ENCODE measurements around the gene TAPT1. TPM values are rescaled to one million over a fixed set of nuclear protein-coding genes. Genes with fewer than 3 reads are reported as not detected.

TAPT1 gene
- total and polyA plus RNA-seq, 2 donors (not counting 1 experiment from before 2014, with no cell fraction given): 58.4 to 76.0 TPM

- WGBS (ENCODE audit: insufficient coverage): 0% methylated on average over 1 of the region's 6 CpGs
- Histone ChIP-seq H4K20me1 (ENCODE audit: control insufficient read depth, insufficient read depth, low read length, poor library complexity, severe bottlenecking) (peaks cover 87% of the 10 kb centered on the region), H3K4me1 (ENCODE audit: control insufficient read depth in 2 of 2, insufficient read depth in 2 of 2, low read length in 2 of 2) (peaks cover 25 to 31% of the 10 kb centered on the region in 2 donors), H2AFZ (ENCODE audit: insufficient read depth, low read depth, low read length, poor library complexity, severe bottlenecking) (no peak overlapping the region), H3K4me3 (ENCODE audit: control extremely low read depth in 1 of 5, extremely low read depth in 1 of 5, insufficient read depth in 1 of 5, low read depth in 2 of 5, low read length in 4 of 5) (no peak overlapping the region), H3K27ac (ENCODE audit: low read length in 2 of 2) (peak overlapping the region in 1 of 2 donors; percentile 51), H3K36me3 (replicated peaks in 1 of 2; ENCODE audit: control extremely low read depth in 1 of 2, control insufficient read depth in 1 of 2, extremely low read depth in 1 of 2, insufficient read depth in 2 of 2, low read length in 1 of 2) (peaks cover 0 to 42% of the 10 kb centered on the region in 2 experiments), H3K79me2 (ENCODE audit: control insufficient read depth, insufficient read depth, low read length) (peaks cover 98% of the 10 kb centered on the region), H3K27me3 (replicated peaks in 1 of 4; ENCODE audit: control extremely low read depth in 1 of 4, control insufficient read depth in 3 of 4, insufficient read depth in 4 of 4, low read length in 3 of 4) (no peaks in the 10 kb centered on the region), H3K4me2 (replicated peaks; ENCODE audit: low read depth, low read length, poor library complexity, severe bottlenecking) (peak overlapping the region; percentile 40), H3K9ac (ENCODE audit: low read length) (peak overlapping the region; percentile 12), H3K9me3 (ENCODE audit: control extremely low read depth in 1 of 3, control insufficient read depth in 2 of 3, insufficient read depth in 1 of 3, low read length in 2 of 3) (no peaks in the 10 kb centered on the region)
- no peak for ATAC-seq (ENCODE audit: low read depth)
- Mint-ChIP-seq H3K4me1 (peaks cover 50% of the 10 kb centered on the region), H3K9me3 (ENCODE audit: insufficient read depth) (no peaks in the 10 kb centered on the region), H3K27ac (peak overlapping the region; percentile 7), H3K27me3 (no peaks in the 10 kb centered on the region), H3K4me3 (peak overlapping the region; percentile 8)
- intact Hi-C loops (cut with micrococcal nuclease): no loop called here
- POLR2A ChIA-PET: no interaction called here
- CTCF ChIA-PET: interaction anchor here (1.0 to 3.5 kb wide), 3 partner anchors 9 to 46 kb away, joined by 3 to 19 read pairs (median 8); no protein-coding TSS in a partner anchor
- no peak for DNase-seq
- TF ChIP-seq EZH2 (IDR thresholded peaks at IDR 0.05; ENCODE audit: borderline replicate concordance, insufficient read depth, low read depth, low read length, poor library complexity, severe bottlenecking): no peak
- TF ChIP-seq CTCF (IDR thresholded peaks at IDR 0.05): no peak
These were observed 8.8 kb downstream of the TAPT1 start for GRCh38 chr4:16217300-16218051.

- no peak overlapping the region for H3K4me3 ChIP-seq (ENCODE audit: control extremely low read depth in 1 of 5, extremely low read depth in 1 of 5, insufficient read depth in 1 of 5, low read depth in 2 of 5, low read length in 4 of 5)
- H3K36me3 ChIP-seq (replicated peaks in 1 of 2; ENCODE audit: control extremely low read depth in 1 of 2, control insufficient read depth in 1 of 2, extremely low read depth in 1 of 2, insufficient read depth in 2 of 2, low read length in 1 of 2): peaks cover 0 to 51% of the 10 kb centered on the region in 2 experiments
- ATAC-seq (ENCODE audit: low read depth) (no peak), DNase-seq (no peak)
- no CpG with 5 or more reads among the region's 2 CpGs for WGBS (ENCODE audit: insufficient coverage)
- no peaks in the 10 kb centered on the region for H3K9me3 ChIP-seq (ENCODE audit: control extremely low read depth in 1 of 3, control insufficient read depth in 2 of 3, insufficient read depth in 1 of 3, low read length in 2 of 3)
- peaks cover 98% of the 10 kb centered on the region for H3K79me2 ChIP-seq (ENCODE audit: control insufficient read depth, insufficient read depth, low read length)
- peaks cover 78% of the 10 kb centered on the region for H4K20me1 ChIP-seq (ENCODE audit: control insufficient read depth, insufficient read depth, low read length, poor library complexity, severe bottlenecking)
- H3K4me3 Mint-ChIP-seq: no peak overlapping the region
- no peaks in the 10 kb centered on the region for H3K27me3 Mint-ChIP-seq
- no peak overlapping the region for H3K9ac ChIP-seq (ENCODE audit: low read length)
- H3K27ac ChIP-seq (ENCODE audit: low read length in 2 of 2): no peak overlapping the region
- ChIA-PET POLR2A (no interaction called here), CTCF (interaction anchor here (0.7 to 4.0 kb wide), 5 partner anchors 8 to 52 kb away, joined by 3 to 16 read pairs (median 6); no protein-coding TSS in a partner anchor)
- peaks cover 50% of the 10 kb centered on the region for H3K4me1 Mint-ChIP-seq
- no peak overlapping the region for H3K27ac Mint-ChIP-seq
- intact Hi-C loops (cut with micrococcal nuclease): no loop called here
- no peaks in the 10 kb centered on the region for H3K27me3 ChIP-seq (replicated peaks in 1 of 4; ENCODE audit: control extremely low read depth in 1 of 4, control insufficient read depth in 3 of 4, insufficient read depth in 4 of 4, low read length in 3 of 4)
- no peaks in the 10 kb centered on the region for H3K9me3 Mint-ChIP-seq (ENCODE audit: insufficient read depth)
- H3K4me1 ChIP-seq (ENCODE audit: control insufficient read depth in 2 of 2, insufficient read depth in 2 of 2, low read length in 2 of 2): peaks cover 26 to 31% of the 10 kb centered on the region in 2 donors
- no peak overlapping the region for H3K4me2 ChIP-seq (replicated peaks; ENCODE audit: low read depth, low read length, poor library complexity, severe bottlenecking)
- H2AFZ ChIP-seq (ENCODE audit: insufficient read depth, low read depth, low read length, poor library complexity, severe bottlenecking): no peak overlapping the region
- TF ChIP-seq EZH2 (IDR thresholded peaks at IDR 0.05; ENCODE audit: borderline replicate concordance, insufficient read depth, low read depth, low read length, poor library complexity, severe bottlenecking) (no peak), CTCF (IDR thresholded peaks at IDR 0.05) (no peak)
These were observed 13.2 kb downstream of the TAPT1 start for GRCh38 chr4:16213121-16213520.

Measured in B cell (primary cell).